MCF 10A (cell line): ENCODE measurements around the gene DBP. TPM values are rescaled to one million over a fixed set of nuclear protein-coding genes. Genes with fewer than 3 reads are reported as not detected.

Experiments used
- BruUV-seq: library from RNA; stranded (reverse); fragments of 400-500 nt; replicated peaks from 2 replicates; lab custom pipeline; 2021; lab: Mats Ljungman, UMichigan
- CTCF ChIA-PET: fragments of 300-600 bp; sonication (Branson Sonifier 250); formaldehyde crosslinking; extraction: SDS; loops from one replicate; lab custom pipeline; 2021; ENCODE audit warnings: antibody characterized with exemption, inconsistent platforms; lab: Yijun Ruan, JAX
- POLR2A ChIA-PET: fragments of 300-600, 350-650 bp; sonication (Branson Sonifier 250); formaldehyde crosslinking; extraction: SDS; loops from one replicate; lab custom pipeline; 2020; ENCODE audit warnings: antibody characterized with exemption, inconsistent platforms; lab: Yijun Ruan, JAX
- DNase-seq: peaks from one replicate; pipeline ENCODE4 v3.0.0-alpha.2; 2018; ENCODE audit not compliant: unreplicated experiment
- H3K27ac Mint-ChIP-seq: one replicate; pipeline ENCODE4 v1.8.0; 2022; ENCODE audit warnings: mild to moderate bottlenecking, low read depth, mixed read lengths; ENCODE audit not compliant: unreplicated experiment
- H3K27me3 Mint-ChIP-seq: one replicate; pipeline ENCODE4 v1.8.0; 2022; ENCODE audit warnings: mixed read lengths; ENCODE audit not compliant: insufficient read depth, unreplicated experiment
- H3K36me3 Mint-ChIP-seq: one replicate; pipeline ENCODE4 v1.8.0; 2022; ENCODE audit warnings: mild to moderate bottlenecking, moderate library complexity, mixed read lengths; ENCODE audit not compliant: insufficient read depth, unreplicated experiment
- H3K4me1 Mint-ChIP-seq: one replicate; pipeline ENCODE4 v1.8.0; 2022; ENCODE audit warnings: mixed read lengths; ENCODE audit not compliant: insufficient read depth, unreplicated experiment
- H3K4me3 Mint-ChIP-seq: one replicate; pipeline ENCODE4 v1.8.0; 2022; ENCODE audit warnings: mild to moderate bottlenecking, moderate library complexity, mixed read lengths; ENCODE audit not compliant: unreplicated experiment
- H3K9me3 Mint-ChIP-seq: one replicate; pipeline ENCODE4 v1.8.0; 2022; ENCODE audit warnings: mixed read lengths; ENCODE audit not compliant: unreplicated experiment
- CTCF ChIP-seq: fragments of 200-600 bp; IDR thresholded peaks from one replicate; pipeline ENCODE4 v1.8.0; 2022; ENCODE audit warnings: antibody characterized with exemption, mild to moderate bottlenecking; ENCODE audit not compliant: unreplicated experiment
- intact Hi-C: fragments of 100-400 bp; cut with micrococcal nuclease; formaldehyde crosslinking; loops from 2 replicates; pipeline ENCODE4 v1.14.1; 2022
- total RNA-seq: library from RNA; stranded (reverse); gene quantifications from 2 replicates; pipeline ENCODE4 v1.2.3, GENCODE V29; 2022

Gene DBP
- total RNA-seq, 1 experiment from 2014 or later = 0.56 TPM

DNA sequence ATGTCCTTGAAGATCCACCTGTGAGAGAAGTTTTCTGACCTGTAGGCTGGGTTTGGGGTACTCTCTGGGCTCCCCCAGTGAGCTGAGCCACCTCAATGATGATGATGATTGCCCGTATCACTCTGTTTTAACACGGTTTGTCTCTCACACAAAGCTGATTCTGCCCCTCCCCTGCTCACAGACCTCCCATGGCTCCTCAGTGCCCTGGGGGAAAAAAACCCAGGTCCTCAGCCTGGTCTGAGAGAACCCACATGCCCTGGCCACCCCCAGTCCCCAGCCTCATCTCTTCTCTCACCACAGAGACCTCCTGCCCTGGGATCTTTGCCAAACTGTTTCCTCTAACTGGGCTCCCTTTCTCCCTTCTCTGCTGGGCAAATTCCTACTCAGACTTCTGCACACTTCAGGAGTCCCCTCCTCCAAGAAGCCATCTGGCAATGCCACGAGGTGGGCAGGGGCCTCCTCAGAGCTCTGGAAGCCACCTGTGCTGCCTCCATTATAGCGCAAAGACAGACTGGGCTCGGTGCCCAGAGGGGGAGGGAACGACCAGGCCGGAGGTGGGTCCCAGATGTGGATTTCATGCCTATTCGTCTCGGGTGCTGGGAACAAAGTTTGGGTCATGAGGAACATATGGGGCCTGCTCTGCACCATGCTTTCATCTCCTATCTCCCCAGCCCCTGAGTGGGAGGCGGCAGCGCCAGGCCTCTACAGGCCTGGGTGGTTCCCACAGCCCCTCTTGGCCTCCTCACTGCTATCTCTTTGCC is 17.3 kb upstream of the DBP start:
- Mint-ChIP-seq H3K36me3 (no peaks in the 10 kb centered on the region), H3K27me3 (no peaks in the 10 kb centered on the region), H3K27ac (no peak overlapping the region), H3K9me3 (no peaks in the 10 kb centered on the region), H3K4me3 (no peak overlapping the region), H3K4me1 (peaks cover 16% of the 10 kb centered on the region)
- BruUV-seq = no TSS peak
- TF ChIP-seq CTCF = no peak
- CTCF ChIA-PET = no interaction called here
- POLR2A ChIA-PET = interaction anchor here (0.6 kb wide), 1 partner anchor 43 kb away, joined by 4 read pairs; no protein-coding TSS in a partner anchor
- no peak for DNase-seq
- intact Hi-C loops = no loop called here

DNA sequence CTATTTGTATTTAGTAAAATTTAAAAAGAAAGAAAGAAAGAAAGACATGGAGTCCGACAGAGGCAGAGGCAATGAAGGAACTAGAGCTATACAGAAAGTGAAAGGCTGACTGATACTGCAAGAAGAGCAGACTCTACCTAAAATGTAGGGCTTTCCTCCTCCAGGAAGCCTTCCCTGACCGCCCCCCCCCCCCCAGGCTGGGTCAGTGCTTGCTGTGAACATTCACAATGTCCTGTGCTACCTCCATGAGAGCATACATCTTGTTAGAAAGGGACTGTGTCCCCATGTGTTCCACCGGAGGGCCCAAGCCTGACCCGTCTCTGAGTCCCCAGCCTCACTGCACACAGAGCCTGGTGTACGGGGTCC is 14.5 kb upstream of the DBP start:
- intact Hi-C loops = no loop called here
- BruUV-seq = no TSS peak
- DNase-seq = no peak
- ChIA-PET CTCF (interaction anchor here (0.7 kb wide), 1 partner anchor 161 kb away, joined by 4 read pairs; no protein-coding TSS in a partner anchor), POLR2A (interaction anchor here (1.0 kb wide), 1 partner anchor 32 kb away, joined by 3 read pairs; the partner anchor contains the start of genes RPL18 and SPHK2)
- Mint-ChIP-seq H3K9me3 (no peaks in the 10 kb centered on the region), H3K27ac (no peak overlapping the region), H3K4me1 (peaks cover 18% of the 10 kb centered on the region), H3K4me3 (no peak overlapping the region), H3K36me3 (no peaks in the 10 kb centered on the region), H3K27me3 (no peaks in the 10 kb centered on the region)
- TF ChIP-seq CTCF = no peak

DNA sequence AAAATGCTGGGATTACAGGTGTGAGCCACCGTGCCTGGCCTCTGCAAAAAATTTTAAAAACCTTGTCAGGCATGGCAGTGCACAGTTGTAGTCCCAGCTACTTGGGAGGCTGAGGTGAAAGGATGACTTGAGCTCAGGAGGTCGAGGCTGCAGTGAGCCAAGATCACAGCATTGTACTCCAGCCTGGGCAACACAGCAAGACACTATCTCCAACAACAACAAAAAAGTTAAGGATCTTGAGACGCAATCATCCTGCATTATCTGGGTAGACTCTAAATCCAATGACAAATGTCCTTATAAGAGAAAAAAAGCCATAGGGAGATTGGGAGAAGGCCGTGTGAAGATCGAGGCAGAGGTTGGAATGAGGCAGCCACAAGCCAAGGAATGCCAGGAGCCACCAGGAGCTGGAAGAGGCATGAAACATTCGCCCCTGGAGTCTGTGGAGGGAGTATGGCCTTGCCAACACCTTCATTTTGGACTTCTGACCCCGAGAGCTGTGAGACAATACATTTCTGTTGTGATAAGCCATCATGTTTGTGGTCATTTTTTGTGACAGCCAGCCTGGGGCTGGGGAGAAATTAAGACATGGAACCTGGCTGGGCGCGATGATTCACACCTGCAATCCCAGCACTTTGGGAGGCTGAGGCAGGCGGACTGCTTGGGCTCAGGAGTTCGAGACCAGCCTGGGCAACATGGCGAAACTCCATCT is 13.9 kb upstream of the DBP start:
- POLR2A ChIA-PET = interaction anchor here (1.0 kb wide), 1 partner anchor 32 kb away, joined by 3 read pairs; the partner anchor contains the start of genes RPL18 and SPHK2
- no peak for TF ChIP-seq CTCF
- Mint-ChIP-seq H3K27ac (peak overlapping the region; percentile 22), H3K4me1 (peaks cover 21% of the 10 kb centered on the region), H3K27me3 (no peaks in the 10 kb centered on the region), H3K9me3 (no peaks in the 10 kb centered on the region), H3K4me3 (no peak overlapping the region), H3K36me3 (no peaks in the 10 kb centered on the region)
- intact Hi-C loops = no loop called here
- no TSS peak for BruUV-seq
- CTCF ChIA-PET = interaction anchor here (0.6 to 1.0 kb wide), 5 partner anchors 25 to 333 kb away, joined by 3 to 4 read pairs (median 3); no protein-coding TSS in a partner anchor
- no peak for DNase-seq

GRCh38 chr19:48648134-48648533 is 11.0 kb upstream of the DBP start:
- DNase-seq = no peak
- intact Hi-C loops = loop anchor here (2.0 kb wide), 1 partner anchor 187 kb away; no protein-coding TSS in a partner anchor
- Mint-ChIP-seq H3K27me3 (peaks cover 4% of the 10 kb centered on the region), H3K4me3 (peak overlapping the region; percentile 4), H3K27ac (no peak overlapping the region), H3K36me3 (no peaks in the 10 kb centered on the region), H3K9me3 (no peaks in the 10 kb centered on the region), H3K4me1 (peaks cover 24% of the 10 kb centered on the region)
- CTCF ChIA-PET = interaction anchor here (0.6 kb wide), 2 partner anchors 29 to 253 kb away, joined by 3 to 4 read pairs; no protein-coding TSS in a partner anchor
- POLR2A ChIA-PET = interaction anchor here (0.7 to 1.3 kb wide), 2 partner anchors 12 to 14 kb away, joined by 3 read pairs; no protein-coding TSS in a partner anchor
- no TSS peak for BruUV-seq
- no peak for TF ChIP-seq CTCF
